Calu3 (cell line): ENCODE measurements around the gene SLC25A42. TPM values are rescaled to one million over a fixed set of nuclear protein-coding genes. Genes with fewer than 3 reads are reported as not detected.

Source experiments
- BruUV-seq: library from RNA; stranded (reverse); fragments of 400-500 nt; replicated peaks from 2 replicates; lab custom pipeline; 2021; lab: Mats Ljungman, UMichigan
- CTCF ChIA-PET: fragments of 300-600 bp; sonication (Branson Sonifier 250); formaldehyde crosslinking; loops from one replicate; lab custom pipeline; 2022; ENCODE audit warnings: antibody characterized with exemption; lab: Charles Lee
- DNase-seq: peaks from one replicate; pipeline ENCODE4 v3.0.0; 2022
- H3K27ac Mint-ChIP-seq: one replicate; pipeline ENCODE4 v1.8.0; 2022; ENCODE audit warnings: mixed read lengths; ENCODE audit not compliant: unreplicated experiment
- H3K27me3 Mint-ChIP-seq: one replicate; pipeline ENCODE4 v1.8.0; 2022; ENCODE audit warnings: mixed read lengths; ENCODE audit not compliant: unreplicated experiment
- H3K36me3 Mint-ChIP-seq: one replicate; pipeline ENCODE4 v1.8.0; 2022; ENCODE audit warnings: mild to moderate bottlenecking, moderate library complexity, mixed read lengths; ENCODE audit not compliant: insufficient read depth, unreplicated experiment
- H3K4me1 Mint-ChIP-seq: one replicate; pipeline ENCODE4 v1.8.0; 2022; ENCODE audit warnings: mild to moderate bottlenecking, low read depth, mixed read lengths; ENCODE audit not compliant: unreplicated experiment
- H3K4me3 Mint-ChIP-seq: one replicate; pipeline ENCODE4 v1.8.0; 2022; ENCODE audit warnings: mild to moderate bottlenecking, low read depth, moderate library complexity, mixed read lengths; ENCODE audit not compliant: unreplicated experiment
- H3K9me3 Mint-ChIP-seq: one replicate; pipeline ENCODE4 v1.8.0; 2022; ENCODE audit warnings: low read depth, mixed read lengths; ENCODE audit not compliant: unreplicated experiment
- intact Hi-C: fragments of 100-400 bp; cut with micrococcal nuclease; formaldehyde crosslinking; loops from one replicate; pipeline ENCODE4 v1.10.0; 2022; ENCODE audit not compliant: unreplicated experiment
- total RNA-seq: library from RNA; stranded (reverse); gene quantifications from 2 replicates; pipeline ENCODE4 v1.2.3, GENCODE V29; 2022
- TF ChIP-seq, protein P1 (sequence below): fragments of 200-600 bp; IDR thresholded peaks from one replicate; pipeline ENCODE4 v1.8.0; 2022; ENCODE audit warnings: antibody characterized with exemption; ENCODE audit not compliant: unreplicated experiment

SLC25A42 gene
- total RNA-seq, 1 experiment from 2014 or later = 7.1 TPM

DNA sequence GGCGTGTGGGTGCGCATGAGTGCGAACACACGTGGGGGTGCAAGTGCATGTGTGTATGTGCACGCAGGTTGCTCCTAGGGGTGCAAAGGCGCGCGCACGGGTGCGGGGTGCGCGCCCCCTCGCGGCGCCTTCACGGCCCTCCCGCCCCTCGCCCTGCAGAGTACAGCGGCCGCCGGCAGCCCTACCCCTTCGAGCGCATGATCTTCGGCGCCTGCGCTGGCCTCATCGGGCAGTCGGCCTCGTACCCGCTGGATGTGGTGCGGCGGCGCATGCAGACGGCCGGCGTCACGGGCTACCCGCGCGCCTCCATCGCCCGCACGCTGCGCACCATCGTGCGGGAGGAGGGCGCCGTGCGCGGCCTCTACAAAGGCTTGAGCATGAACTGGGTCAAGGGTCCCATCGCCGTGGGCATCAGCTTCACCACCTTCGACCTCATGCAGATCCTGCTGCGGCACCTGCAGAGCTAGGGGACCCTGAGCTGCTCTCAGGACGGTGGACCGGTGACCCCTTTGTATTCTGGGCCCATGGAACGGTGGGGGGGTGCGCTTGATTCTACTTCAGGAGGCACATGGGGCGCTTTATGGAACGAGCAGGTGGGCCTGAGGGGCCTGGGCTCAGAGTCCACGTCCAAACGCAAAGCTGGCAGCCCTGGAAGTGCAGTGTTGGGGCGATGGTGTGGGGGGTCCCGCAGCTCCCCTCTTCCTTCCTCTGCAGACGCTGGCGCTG lies 46.8 kb downstream of the SLC25A42 start:
- intact Hi-C loops = no loop called here
- Mint-ChIP-seq H3K4me1 (no peaks in the 10 kb centered on the region), H3K27ac (no peak overlapping the region), H3K9me3 (no peaks in the 10 kb centered on the region), H3K4me3 (no peak overlapping the region), H3K27me3 (no peaks in the 10 kb centered on the region), H3K36me3 (peaks cover 5% of the 10 kb centered on the region)
- DNase-seq = no peak
- TF ChIP-seq, protein P1, sequence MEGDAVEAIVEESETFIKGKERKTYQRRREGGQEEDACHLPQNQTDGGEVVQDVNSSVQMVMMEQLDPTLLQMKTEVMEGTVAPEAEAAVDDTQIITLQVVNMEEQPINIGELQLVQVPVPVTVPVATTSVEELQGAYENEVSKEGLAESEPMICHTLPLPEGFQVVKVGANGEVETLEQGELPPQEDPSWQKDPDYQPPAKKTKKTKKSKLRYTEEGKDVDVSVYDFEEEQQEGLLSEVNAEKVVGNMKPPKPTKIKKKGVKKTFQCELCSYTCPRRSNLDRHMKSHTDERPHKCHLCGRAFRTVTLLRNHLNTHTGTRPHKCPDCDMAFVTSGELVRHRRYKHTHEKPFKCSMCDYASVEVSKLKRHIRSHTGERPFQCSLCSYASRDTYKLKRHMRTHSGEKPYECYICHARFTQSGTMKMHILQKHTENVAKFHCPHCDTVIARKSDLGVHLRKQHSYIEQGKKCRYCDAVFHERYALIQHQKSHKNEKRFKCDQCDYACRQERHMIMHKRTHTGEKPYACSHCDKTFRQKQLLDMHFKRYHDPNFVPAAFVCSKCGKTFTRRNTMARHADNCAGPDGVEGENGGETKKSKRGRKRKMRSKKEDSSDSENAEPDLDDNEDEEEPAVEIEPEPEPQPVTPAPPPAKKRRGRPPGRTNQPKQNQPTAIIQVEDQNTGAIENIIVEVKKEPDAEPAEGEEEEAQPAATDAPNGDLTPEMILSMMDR = no peak
- no TSS peak for BruUV-seq
- CTCF ChIA-PET = no interaction called here

GRCh38 chr19:19111136-19111835 lies 47.5 kb downstream of the SLC25A42 start:
- Mint-ChIP-seq H3K4me3 (no peak overlapping the region), H3K27ac (no peak overlapping the region), H3K4me1 (no peaks in the 10 kb centered on the region), H3K36me3 (peaks cover 5% of the 10 kb centered on the region), H3K27me3 (no peaks in the 10 kb centered on the region), H3K9me3 (no peaks in the 10 kb centered on the region)
- DNase-seq = no peak
- intact Hi-C loops = no loop called here
- TF ChIP-seq, protein P1 = no peak
- no TSS peak for BruUV-seq
- CTCF ChIA-PET = interaction anchor here (0.6 kb wide), 1 partner anchor 18 kb away, joined by 3 read pairs; no protein-coding TSS in a partner anchor

DNA sequence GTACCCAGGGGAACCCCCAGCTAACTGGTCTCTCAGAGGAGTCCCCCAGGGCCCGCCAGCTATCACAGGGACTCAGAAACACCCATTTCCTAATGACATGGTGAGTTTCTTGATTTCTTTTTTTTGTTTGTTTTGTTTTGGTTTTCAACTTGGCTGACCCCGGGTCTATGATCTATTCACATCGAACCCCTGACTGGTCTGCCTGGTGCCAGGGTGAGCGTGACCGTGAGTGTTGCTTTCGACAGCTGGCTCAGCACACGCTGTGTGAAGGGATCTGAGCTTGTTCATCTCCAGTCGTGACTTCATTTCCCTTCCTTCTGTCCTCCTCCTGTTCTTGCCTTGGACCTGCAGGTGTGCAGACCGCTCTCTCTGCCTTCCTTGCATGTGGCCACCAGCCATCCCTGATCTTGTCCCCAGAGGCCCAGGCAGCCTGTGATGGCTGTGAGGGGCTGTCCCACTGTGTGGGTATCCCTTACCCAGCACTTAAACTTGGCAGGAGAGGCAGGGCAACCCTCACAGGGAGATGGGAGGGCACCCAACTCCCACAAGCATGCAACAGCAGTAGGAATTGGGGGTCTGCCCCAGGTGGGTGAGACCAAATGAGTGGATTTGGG lies 48.3 kb downstream of the SLC25A42 start:
- peaks cover 5% of the 10 kb centered on the region for H3K36me3 Mint-ChIP-seq
- intact Hi-C loops = no loop called here
- CTCF ChIA-PET = interaction anchor here (0.6 kb wide), 1 partner anchor 19 kb away, joined by 3 read pairs; no protein-coding TSS in a partner anchor
- H3K27ac Mint-ChIP-seq = no peak overlapping the region
- H3K9me3 Mint-ChIP-seq = no peaks in the 10 kb centered on the region
- TF ChIP-seq, protein P1 = no peak
- H3K27me3 Mint-ChIP-seq = no peaks in the 10 kb centered on the region
- BruUV-seq = no TSS peak
- no peaks in the 10 kb centered on the region for H3K4me1 Mint-ChIP-seq
- no peak for DNase-seq
- no peak overlapping the region for H3K4me3 Mint-ChIP-seq

- DNase-seq = no peak
- BruUV-seq = no TSS peak
- no peak overlapping the region for H3K27ac Mint-ChIP-seq
- peaks cover 5% of the 10 kb centered on the region for H3K36me3 Mint-ChIP-seq
- CTCF ChIA-PET = interaction anchor here (0.7 kb wide), 1 partner anchor 45 kb away, joined by 6 read pairs; no protein-coding TSS in a partner anchor
- H3K4me3 Mint-ChIP-seq = no peak overlapping the region
- H3K27me3 Mint-ChIP-seq = no peaks in the 10 kb centered on the region
- no peaks in the 10 kb centered on the region for H3K9me3 Mint-ChIP-seq
- TF ChIP-seq, protein P1 = no peak
- no peaks in the 10 kb centered on the region for H3K4me1 Mint-ChIP-seq
- intact Hi-C loops = no loop called here
Observed at GRCh38 chr19:19113040-19113626, 49.3 kb downstream of the SLC25A42 start.
